A204.1 (cell line): ENCODE results near the gene MMS19.
"Not testable (repeated sequence)": the region's sequence is repeated elsewhere in the genome, so short reads cannot be mapped to it uniquely, and the experiment has no call there.

Experiments used
- FAIRE-seq: peaks from 2 replicates; lab custom pipeline; 2012; peaks lifted over from hg19 to GRCh38; lab: Jason Lieb, UNC

MMS19 gene

GRCh38 chr10:97528876-97529275 lies 30.7 kb upstream of the MMS19 start:
- FAIRE-seq: not testable (repeated sequence)

- FAIRE-seq: no peak
These were observed 27.5 kb upstream of the MMS19 start for GRCh38 chr10:97525683-97526110.

- FAIRE-seq: no peak
These were observed 26.9 kb upstream of the MMS19 start for GRCh38 chr10:97525086-97525485.

DNA sequence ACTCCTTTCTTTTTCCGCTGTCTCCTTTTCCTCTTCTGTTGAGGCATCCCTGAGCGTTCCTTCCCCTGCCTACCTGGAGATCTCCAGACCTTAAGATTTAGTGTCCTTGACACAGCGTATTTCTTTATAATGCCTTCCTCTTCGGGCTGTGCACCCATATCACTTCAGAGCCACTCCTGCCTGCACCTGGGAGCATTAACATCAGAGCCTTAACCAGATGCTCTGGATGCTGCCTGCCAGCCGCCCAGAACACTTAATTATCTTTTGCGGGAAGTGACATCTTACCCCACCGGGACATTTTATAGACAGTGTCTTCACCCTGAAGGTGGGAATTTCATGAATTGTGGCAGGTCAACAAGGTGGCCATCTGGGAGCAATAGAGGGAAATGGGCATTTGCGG lies 24.7 kb upstream of the MMS19 start:
- no peak for FAIRE-seq

GRCh38 chr10:97522071-97522470 lies 23.8 kb upstream of the MMS19 start:
- FAIRE-seq: no peak

GRCh38 chr10:97520978-97521761 lies 22.9 kb upstream of the MMS19 start:
- FAIRE-seq: no peak

DNA sequence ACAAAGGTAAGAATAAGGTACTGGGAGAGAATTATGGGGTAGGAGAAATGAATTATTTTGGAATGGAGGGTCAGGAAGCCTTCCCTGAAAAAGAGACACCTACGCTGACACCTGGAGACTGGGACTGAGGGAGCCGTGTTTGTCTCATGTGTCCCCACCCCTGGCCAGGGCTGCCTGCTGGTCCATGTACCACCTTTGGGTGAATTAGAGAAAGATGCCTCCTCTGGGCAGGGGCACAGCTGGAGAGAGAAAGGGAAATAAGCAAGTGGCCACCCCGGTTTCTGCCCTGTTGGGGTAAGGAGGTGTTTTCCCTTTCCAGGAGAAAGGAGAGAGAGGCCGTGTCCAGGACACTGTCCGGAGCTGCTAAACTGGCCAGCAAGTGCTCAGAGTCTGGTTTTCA lies 22.3 kb upstream of the MMS19 start:
- no peak for FAIRE-seq

- FAIRE-seq: no peak
These were observed 21.1 kb upstream of the MMS19 start for GRCh38 chr10:97519342-97519741.

DNA sequence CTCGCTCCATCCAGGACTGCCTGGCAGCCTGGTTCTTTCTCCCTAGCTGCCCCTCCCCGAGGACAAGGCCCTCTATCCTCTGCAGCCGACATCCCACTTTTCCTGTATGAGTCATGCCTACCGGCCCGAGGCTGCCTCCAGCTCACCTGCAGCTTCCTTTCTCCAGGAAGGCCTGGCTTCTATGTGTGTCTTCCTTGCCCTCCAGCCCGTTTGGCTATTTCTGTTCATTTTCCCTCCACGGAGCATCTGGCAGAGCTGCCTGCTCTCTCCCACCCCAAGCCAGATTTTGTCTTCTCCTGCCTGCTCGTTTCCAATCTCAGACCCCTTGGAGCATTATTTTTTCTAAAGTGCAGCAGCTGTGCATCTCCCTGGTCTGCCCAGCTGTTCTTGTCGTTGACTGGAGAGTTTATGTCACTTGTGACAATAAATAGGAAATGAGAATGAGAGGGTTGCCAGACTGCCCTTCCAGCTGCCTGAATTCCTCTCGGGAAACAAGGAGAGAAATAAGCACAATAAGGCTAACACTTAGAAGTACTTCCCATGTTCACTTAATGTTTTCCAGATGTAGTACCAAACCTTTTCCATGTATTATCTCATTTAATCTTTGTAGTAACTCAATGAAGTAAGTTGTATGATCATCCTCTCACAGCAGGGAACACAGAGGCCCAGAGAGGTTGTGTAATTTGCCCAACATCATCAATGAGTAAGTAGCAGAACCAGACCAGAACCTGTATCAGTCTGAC lies 20.2 kb upstream of the MMS19 start:
- FAIRE-seq: no peak

- no peak for FAIRE-seq
These were observed 19.6 kb upstream of the MMS19 start for GRCh38 chr10:97517778-97518300.

DNA sequence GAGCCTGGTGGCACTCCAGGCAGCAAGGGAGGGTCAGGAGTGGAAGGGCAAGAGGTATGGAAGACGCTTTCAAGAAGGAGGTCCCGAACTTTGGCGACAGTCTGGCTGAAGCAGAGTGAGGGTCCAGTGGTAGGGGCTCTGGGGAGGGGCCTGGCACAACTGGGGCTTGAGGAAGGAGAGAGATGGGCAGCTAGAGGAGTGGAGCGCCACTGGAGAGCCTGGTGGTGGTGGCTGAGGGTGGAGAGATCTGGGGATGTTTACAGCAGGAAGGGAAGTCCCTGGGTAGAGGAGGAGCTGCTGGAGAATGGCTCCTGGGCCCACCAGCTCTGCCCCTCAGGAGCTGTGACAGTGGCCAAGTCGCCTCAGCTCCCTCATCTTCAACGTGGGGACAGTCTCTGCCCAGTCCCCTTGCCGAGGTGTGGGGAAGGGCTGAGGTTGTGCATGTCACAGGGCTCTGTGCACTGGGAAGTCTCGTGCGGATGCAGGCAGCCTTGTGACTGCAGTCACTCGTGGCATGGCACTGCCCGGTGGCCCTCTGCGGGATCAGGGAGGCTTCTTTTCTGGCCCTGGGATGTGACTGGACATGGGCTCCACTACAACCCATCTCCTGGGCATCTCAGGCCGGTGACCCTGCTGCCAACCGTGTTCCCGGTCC lies 19.0 kb upstream of the MMS19 start:
- FAIRE-seq: no peak

DNA sequence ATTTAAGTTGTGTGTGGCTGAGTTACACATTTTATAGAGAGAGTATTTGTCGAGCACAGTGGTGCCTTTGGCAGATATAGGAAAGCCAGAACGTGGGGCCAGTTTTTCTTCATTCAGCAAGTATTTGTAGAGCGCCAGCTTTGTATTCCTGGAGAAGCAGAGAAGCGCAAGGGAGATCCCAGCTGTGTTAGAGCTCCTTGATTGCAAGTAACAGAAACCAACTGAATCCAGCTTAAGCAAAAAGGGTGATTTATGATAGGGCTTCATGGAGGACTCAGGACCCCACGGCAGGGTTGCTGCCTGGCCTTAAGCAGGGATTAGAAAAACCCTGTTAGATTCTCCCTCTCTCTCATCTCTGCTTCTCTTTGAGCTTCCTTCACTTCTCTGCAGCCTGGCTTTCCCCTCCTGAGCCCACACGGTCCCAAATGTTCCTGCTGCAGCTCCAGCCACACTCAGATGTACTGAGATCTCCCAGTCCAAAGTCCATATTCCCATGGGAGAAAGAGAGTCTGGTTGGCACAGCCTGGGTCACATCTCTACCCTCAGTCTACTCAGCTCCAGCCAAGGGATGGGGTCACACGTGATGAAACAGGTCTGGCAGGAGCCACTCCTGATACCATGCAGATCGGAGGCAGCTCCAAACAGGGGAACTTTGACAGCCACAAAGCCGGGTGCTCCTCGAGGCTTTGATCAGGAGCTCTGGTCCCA lies 17.2 kb upstream of the MMS19 start:
- FAIRE-seq: no peak

DNA sequence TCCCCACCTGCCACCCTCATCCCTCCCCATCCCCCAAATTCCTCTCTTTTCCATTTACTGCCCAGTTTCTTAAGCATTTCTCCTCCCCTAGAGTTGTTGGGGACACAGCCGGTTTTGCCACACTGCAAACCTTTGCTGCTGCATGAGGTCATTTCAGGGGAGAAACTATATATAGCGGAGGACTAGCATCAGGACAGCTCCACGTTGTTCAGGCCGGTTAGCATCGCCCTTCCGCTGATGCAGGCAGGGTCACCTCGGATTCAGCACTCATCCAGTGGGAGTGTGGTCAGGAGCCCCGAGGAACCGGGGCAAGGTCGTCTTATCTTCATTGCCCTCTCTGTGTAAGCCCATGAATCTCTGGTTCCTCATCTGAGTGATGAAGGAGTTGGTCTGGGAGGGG lies 16.1 kb upstream of the MMS19 start:
- FAIRE-seq: no peak

DNA sequence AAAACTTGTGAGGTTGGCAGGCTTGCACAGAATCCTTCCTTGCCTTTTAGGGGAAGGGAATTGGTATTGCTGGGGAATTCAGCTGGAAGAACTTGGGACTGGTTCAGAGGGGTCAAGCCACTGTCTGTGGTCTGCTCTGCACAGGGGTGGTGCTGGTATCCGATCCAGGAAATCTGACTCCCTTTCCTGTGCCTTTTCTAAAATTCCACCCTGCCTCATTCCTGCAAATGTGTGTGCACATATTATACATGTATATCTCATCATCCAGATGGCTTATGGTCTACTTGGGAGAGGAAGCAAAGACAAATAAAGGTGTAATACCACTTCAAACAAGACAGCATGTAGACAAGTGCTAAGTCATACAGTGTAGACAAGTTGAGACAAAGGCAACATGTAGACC lies 14.8 kb upstream of the MMS19 start:
- FAIRE-seq: no peak

DNA sequence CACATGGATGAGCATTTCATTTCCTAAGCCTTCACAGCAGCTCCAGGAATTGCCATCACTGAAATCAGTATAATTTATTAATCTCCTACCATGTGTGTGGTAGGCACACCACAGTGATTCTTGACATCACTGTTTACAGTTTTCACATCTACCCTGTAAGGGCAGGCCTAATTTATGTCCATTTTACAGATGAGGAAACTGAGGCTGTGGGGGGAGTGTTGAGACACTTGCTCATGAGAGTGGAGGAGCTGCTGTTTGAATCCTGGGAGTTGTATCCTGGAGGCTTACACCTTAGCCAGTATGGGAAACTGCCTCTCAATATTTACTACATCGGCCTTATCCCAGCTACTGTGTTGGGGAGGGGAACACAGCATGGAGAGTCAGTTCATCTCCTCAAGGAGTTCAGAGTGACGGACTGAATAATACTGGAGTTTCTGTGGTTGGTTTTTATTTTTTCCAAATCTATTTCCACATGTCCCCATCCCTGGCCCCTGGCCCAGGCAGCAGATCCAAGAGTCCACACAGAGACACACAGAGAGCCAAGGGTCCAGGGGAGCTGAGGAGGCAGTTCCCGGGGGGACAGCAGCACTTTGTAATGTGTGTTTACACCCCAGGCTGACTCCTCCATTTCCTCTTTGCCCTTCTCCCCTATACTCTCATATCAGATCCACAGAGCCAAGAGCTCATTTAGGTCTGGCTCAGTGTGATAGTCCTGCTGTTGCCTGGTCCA lies 13.7 kb upstream of the MMS19 start:
- no peak for FAIRE-seq

- FAIRE-seq: no peak
These were observed 12.5 kb upstream of the MMS19 start for GRCh38 chr10:97510686-97511085.

- no peak for FAIRE-seq
These were observed 11.0 kb upstream of the MMS19 start for GRCh38 chr10:97509120-97509680.

GRCh38 chr10:97508342-97508741 lies 10.1 kb upstream of the MMS19 start:
- FAIRE-seq: no peak

DNA sequence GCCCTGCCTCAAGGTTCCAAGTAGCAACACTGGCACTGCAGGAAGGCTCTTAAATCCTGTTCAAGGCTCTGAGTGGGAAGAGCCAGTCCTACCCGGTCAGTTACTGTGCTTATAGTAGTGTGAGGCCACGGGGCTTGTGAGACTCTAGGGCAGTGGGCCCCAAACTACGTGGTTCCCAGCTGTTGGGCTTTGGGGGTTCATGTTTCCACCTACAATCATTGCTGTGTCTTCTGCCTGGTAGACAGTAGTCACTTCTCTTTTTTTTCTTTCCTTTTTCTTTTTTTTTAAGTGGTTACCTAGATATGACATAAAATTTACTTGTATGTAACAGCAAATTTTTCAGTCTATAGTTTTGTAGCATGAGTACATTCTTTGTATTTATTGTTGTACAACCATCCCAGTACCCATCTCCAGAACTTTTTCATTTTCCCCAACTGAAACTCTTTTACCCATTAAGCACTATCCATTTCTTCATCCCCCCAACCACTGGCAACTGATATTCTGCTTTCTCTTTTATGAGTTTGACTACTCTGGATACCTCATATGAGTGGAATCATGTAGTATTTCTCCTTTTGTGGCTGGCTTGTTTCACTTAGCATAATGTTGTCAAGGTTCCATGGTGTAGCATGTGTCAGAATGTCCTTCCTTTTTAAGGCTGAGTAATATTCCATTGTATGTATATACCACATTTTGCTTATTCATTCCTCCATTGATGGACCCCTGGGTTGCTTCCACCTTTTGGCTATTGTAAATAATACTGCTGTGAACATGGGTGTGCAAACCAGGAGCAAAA lies 8.2 kb upstream of the MMS19 start:
- FAIRE-seq: no peak

DNA sequence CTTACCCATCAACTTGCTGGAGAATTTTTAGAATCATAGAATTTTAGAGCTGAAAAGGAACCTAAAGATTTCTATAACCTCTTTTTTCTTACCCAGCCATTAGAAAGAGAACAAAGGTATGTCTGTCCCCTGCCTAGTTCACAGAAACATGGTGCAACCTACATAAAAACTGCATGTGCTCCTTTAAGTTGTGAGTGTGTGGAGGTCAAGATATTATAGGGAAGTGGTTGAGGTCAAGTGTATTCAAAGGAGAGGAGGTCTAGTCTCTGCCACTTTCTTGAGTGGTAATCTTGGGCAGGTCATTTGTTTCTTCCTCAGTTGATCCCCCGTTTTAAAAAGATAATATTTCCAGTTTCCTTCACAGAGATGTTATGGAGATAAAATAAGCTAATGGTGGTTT lies 6.9 kb upstream of the MMS19 start:
- no peak for FAIRE-seq

- FAIRE-seq: no peak
These were observed 5.2 kb upstream of the MMS19 start for GRCh38 chr10:97503406-97503805.
